Endothelial cell of umbilical vein (primary cell): ENCODE data around the gene TNIK. TPM values are rescaled to one million over a fixed set of nuclear protein-coding genes. Genes with fewer than 3 reads are reported as not detected.

Source experiments
- BruUV-seq: library from RNA; stranded (reverse); fragments of 400-500 nt; replicated peaks from 2 replicates; lab custom pipeline; 2021; lab: Mats Ljungman, UMichigan
- CTCF ChIA-PET: fragments of 300-600, 350-600 bp; sonication (Branson Sonifier 250); formaldehyde crosslinking; loops from one replicate; lab custom pipeline; 2021; ENCODE audit warnings: antibody characterized with exemption, inconsistent platforms; lab: Charles Lee
- POLR2A ChIA-PET: fragments of 300-600, 350-600 bp; sonication (Branson Sonifier 250); formaldehyde crosslinking; loops from one replicate; lab custom pipeline; 2021; ENCODE audit warnings: antibody characterized with exemption, inconsistent platforms; lab: Charles Lee
- DNase-seq: peaks from one replicate; pipeline ENCODE4 v3.0.0-alpha.2; 2011; ENCODE audit warnings: low read depth, low spot score
- FAIRE-seq: peaks from 2 replicates; lab custom pipeline; 2011; peaks lifted over from hg19 to GRCh38; lab: Jason Lieb, UNC
- H2AFZ ChIP-seq: 2 replicates; pipeline ENCODE4 v1.6.0; 2012; ENCODE audit warnings: low read depth, low read length, control low read depth, inconsistent platforms
- H3K27ac ChIP-seq: 2 replicates; pipeline ENCODE4 v1.5.1; 2011; ENCODE audit warnings: low read depth, mild to moderate bottlenecking, control low read depth, low read length, moderate library complexity; ENCODE audit not compliant: insufficient read depth
- H3K27me3 ChIP-seq, 2 experiments: 2 replicates each; pipeline versions ENCODE4 v1.6.0 to v1.6.1; 2011; ENCODE audit warnings: low read length in 2 of 2, mixed read lengths in 1 of 2; ENCODE audit not compliant: control insufficient read depth in 2 of 2, insufficient read depth in 2 of 2
- H3K36me3 ChIP-seq, 2 experiments: 2 replicates in 1 of 2; 3 replicates in 1 of 2; pipeline ENCODE4 v1.5.1; 2011; ENCODE audit warnings: low read length in 2 of 2, mild to moderate bottlenecking in 1 of 2, moderate library complexity in 1 of 2; ENCODE audit not compliant: control insufficient read depth in 2 of 2, insufficient read depth in 2 of 2; ENCODE audit errors: extremely low read depth in 1 of 2
- H3K4me1 ChIP-seq: 3 replicates; pipeline ENCODE4 v1.5.1; 2011; ENCODE audit warnings: mild to moderate bottlenecking, low read length; ENCODE audit not compliant: control insufficient read depth, insufficient read depth; ENCODE audit errors: extremely low read depth
- H3K4me2 ChIP-seq: 2 replicates; pipeline ENCODE4 v1.6.1; 2011; ENCODE audit warnings: low read length, control low read depth, mixed read lengths; ENCODE audit not compliant: insufficient read depth
- H3K4me3 ChIP-seq, 3 experiments: fragments of 200-600 bp in 1 of 3; sonication (generic), shearing (Covaris generic) in 1 of 3; replicated peaks in 1 of 3; 2 replicates each; pipeline ENCODE4 v1.5.1; 2011 to 2016; ENCODE audit warnings: control low read depth in 3 of 3, low read length in 3 of 3, mild to moderate bottlenecking in 2 of 3, inconsistent platforms in 1 of 3, low read depth in 1 of 3, moderate library complexity in 1 of 3; ENCODE audit not compliant: insufficient read depth in 1 of 3
- H3K79me2 ChIP-seq: 2 replicates; pipeline ENCODE4 v1.6.0; 2012; ENCODE audit warnings: low read length, inconsistent platforms; ENCODE audit not compliant: control insufficient read depth, insufficient read depth
- H3K9ac ChIP-seq: replicated peaks from 2 replicates; pipeline ENCODE3; 2011; ENCODE audit warnings: low read length, control low read depth; ENCODE audit not compliant: insufficient read depth; ENCODE audit errors: extremely low read depth
- H3K9me1 ChIP-seq: replicated peaks from 3 replicates; pipeline ENCODE4 v1.6.0; 2011; ENCODE audit warnings: mild to moderate bottlenecking, low read length; ENCODE audit not compliant: control insufficient read depth, insufficient read depth; ENCODE audit errors: extremely low read depth
- H3K9me3 ChIP-seq: replicated peaks from 2 replicates; pipeline ENCODE4 v1.5.1; 2012; ENCODE audit warnings: low read length, inconsistent platforms; ENCODE audit not compliant: control insufficient read depth, insufficient read depth
- H4K20me1 ChIP-seq: replicated peaks from 2 replicates; pipeline ENCODE3; 2011; ENCODE audit warnings: mild to moderate bottlenecking, low read length; ENCODE audit not compliant: control insufficient read depth, insufficient read depth; ENCODE audit errors: extremely low read depth
- CTCF ChIP-seq, 2 donors: IDR thresholded peaks; 1 replicate in 1 of 2; 2 replicates in 1 of 2; pipeline ENCODE4 v1.5.1; 2011; ENCODE audit warnings: low read length in 2 of 2, mild to moderate bottlenecking in 2 of 2, moderate library complexity in 2 of 2, control low read depth in 1 of 2, inconsistent platforms in 1 of 2, low read depth in 1 of 2; ENCODE audit not compliant: insufficient read depth in 1 of 2; ENCODE audit errors: extremely low read depth in 1 of 2
- EZH2 ChIP-seq: IDR thresholded peaks from 2 replicates; pipeline ENCODE4 v1.6.1; 2012; ENCODE audit warnings: borderline replicate concordance, low read depth, mild to moderate bottlenecking, moderate library complexity, low read length, inconsistent platforms; ENCODE audit not compliant: severe bottlenecking
- FOS ChIP-seq: IDR thresholded peaks from 2 replicates; pipeline ENCODE4 v1.6.1; 2011; ENCODE audit warnings: mild to moderate bottlenecking, low read length, moderate library complexity, borderline replicate concordance; ENCODE audit not compliant: insufficient read depth
- GATA2 ChIP-seq: IDR thresholded peaks from 2 replicates; pipeline ENCODE4 v1.7.0; 2011; ENCODE audit warnings: low read depth, mild to moderate bottlenecking, moderate library complexity, mixed read lengths, low read length; ENCODE audit not compliant: insufficient read length, insufficient read depth
- JUN ChIP-seq: IDR thresholded peaks from 2 replicates; pipeline ENCODE4 v1.6.1; 2011; ENCODE audit warnings: borderline replicate concordance, low read depth; ENCODE audit not compliant: insufficient read length, insufficient read depth
- MAX ChIP-seq: IDR thresholded peaks from 2 replicates; pipeline ENCODE4 v1.6.1; 2011; ENCODE audit not compliant: insufficient read depth, insufficient read length
- MYC ChIP-seq: IDR thresholded peaks from one replicate; pipeline ENCODE4 v1.6.1; 2011; ENCODE audit warnings: mild to moderate bottlenecking, low read depth, low read length
- POLR2A ChIP-seq: IDR thresholded peaks from 2 replicates; pipeline ENCODE4 v1.6.1; 2012; ENCODE audit warnings: low read depth, mild to moderate bottlenecking, control low read depth, low read length
- POLR2AphosphoS5 ChIP-seq: IDR thresholded peaks from 2 replicates; pipeline ENCODE4 v1.6.1; 2012; ENCODE audit warnings: low read depth, mild to moderate bottlenecking, control low read depth, low read length, moderate library complexity; ENCODE audit not compliant: insufficient read depth
- dilution Hi-C: fragments of 300-500 bp; cut with MboI; formaldehyde crosslinking; loops from one replicate; pipeline ENCODE4 v1.15.0; 2019; ENCODE audit warnings: low sequenced_read_pairs; ENCODE audit not compliant: extremely low pct_ligation_motif_present
- intact Hi-C: fragments of 100-400 bp; cut with micrococcal nuclease; formaldehyde crosslinking; loops from one replicate; pipeline ENCODE4 v1.10.0; 2022
- polyA plus RNA-seq, 4 experiments: library from polyadenylated mRNA; depleted of rRNA in 3 of 4; stranded (reverse) in 3 of 4; unstranded in 1 of 4; fragments of >200 nt; gene quantifications; 2 replicates each; pipeline versions ENCODE4 v1.2.1 to v1.2.3, GENCODE V29; 2011 to 2012; ENCODE audit warnings: missing spikeins in 1 of 4
- total RNA-seq: library from RNA; stranded (reverse); gene quantifications from 2 replicates; pipeline ENCODE4 v1.2.3, GENCODE V29; 2021

The TNIK gene
- total and polyA plus RNA-seq, 2 donors (not counting 3 experiments of a cell fraction or from before 2014, with no cell fraction given) = 10.9 to 39.7 TPM

- Histone ChIP-seq H3K4me1 (peaks cover 25% of the 10 kb centered on the region), H3K9me1 (no peaks in the 10 kb centered on the region), H3K4me2 (peak overlapping the region; percentile 96), H3K27ac (peak overlapping the region; percentile 18), H3K27me3 (no peaks in the 10 kb centered on the region), H3K79me2 (peaks cover 58% of the 10 kb centered on the region), H3K4me3 (peak overlapping the region; percentile 74 to 91 (median 89)), H3K9ac (peak overlapping the region; percentile 51), H4K20me1 (no peaks in the 10 kb centered on the region), H2AFZ (peak overlapping the region; percentile 38), H3K9me3 (no peaks in the 10 kb centered on the region), H3K36me3 (no peaks in the 10 kb centered on the region)
- FAIRE-seq (peak; percentile 63), DNase-seq (peak; percentile 44)
- no peak for TF ChIP-seq POLR2AphosphoS5
- TF ChIP-seq EZH2 = no peak
- no peak for TF ChIP-seq CTCF (IDR thresholded peaks at IDR 0.05; ENCODE audit: extremely low read depth in 1 of 2, insufficient read depth in 1 of 2, low read depth in 1 of 2, low read length in 2 of 2)
- no peak for TF ChIP-seq MYC
- no peak for TF ChIP-seq POLR2A
- no peak for TF ChIP-seq GATA2
- TF ChIP-seq FOS = no peak
- no peak for TF ChIP-seq JUN
- TF ChIP-seq MAX = no peak
- intact Hi-C loops (loop anchor here (5.0 kb wide), 2 partner anchors 86 to 126 kb away; no protein-coding TSS in a partner anchor), dilution Hi-C loops (no loop called here)
- CTCF ChIA-PET = interaction anchor here (1.1 to 3.6 kb wide), 2 partner anchors 93 to 271 kb away, joined by 3 to 27 read pairs; no protein-coding TSS in a partner anchor
- POLR2A ChIA-PET = no interaction called here
- BruUV-seq = no TSS peak
Observed at GRCh38 chr3:171458071-171458863, 1.9 kb downstream of the TNIK start.
